ENCODE data around the gene SUGCT.

Gene SUGCT

GRCh38 chr7:40303996-40304395 is 169.2 kb downstream of the SUGCT start:
- DNase-seq (ENCODE audit: extremely low read depth, low read depth): no peak
- TF ChIP-seq, protein P1, sequence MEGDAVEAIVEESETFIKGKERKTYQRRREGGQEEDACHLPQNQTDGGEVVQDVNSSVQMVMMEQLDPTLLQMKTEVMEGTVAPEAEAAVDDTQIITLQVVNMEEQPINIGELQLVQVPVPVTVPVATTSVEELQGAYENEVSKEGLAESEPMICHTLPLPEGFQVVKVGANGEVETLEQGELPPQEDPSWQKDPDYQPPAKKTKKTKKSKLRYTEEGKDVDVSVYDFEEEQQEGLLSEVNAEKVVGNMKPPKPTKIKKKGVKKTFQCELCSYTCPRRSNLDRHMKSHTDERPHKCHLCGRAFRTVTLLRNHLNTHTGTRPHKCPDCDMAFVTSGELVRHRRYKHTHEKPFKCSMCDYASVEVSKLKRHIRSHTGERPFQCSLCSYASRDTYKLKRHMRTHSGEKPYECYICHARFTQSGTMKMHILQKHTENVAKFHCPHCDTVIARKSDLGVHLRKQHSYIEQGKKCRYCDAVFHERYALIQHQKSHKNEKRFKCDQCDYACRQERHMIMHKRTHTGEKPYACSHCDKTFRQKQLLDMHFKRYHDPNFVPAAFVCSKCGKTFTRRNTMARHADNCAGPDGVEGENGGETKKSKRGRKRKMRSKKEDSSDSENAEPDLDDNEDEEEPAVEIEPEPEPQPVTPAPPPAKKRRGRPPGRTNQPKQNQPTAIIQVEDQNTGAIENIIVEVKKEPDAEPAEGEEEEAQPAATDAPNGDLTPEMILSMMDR (IDR thresholded peaks at IDR 0.05; ENCODE audit: low read depth, low read length): no peak

- no peak for DNase-seq (ENCODE audit: extremely low read depth, low read depth)
- TF ChIP-seq, protein P1 (IDR thresholded peaks at IDR 0.05; ENCODE audit: low read depth, low read length): no peak
Measured at GRCh38 chr7:40305229-40305628, 170.4 kb downstream of the SUGCT start.

- TF ChIP-seq, protein P1 (IDR thresholded peaks at IDR 0.05; ENCODE audit: low read depth, low read length): no peak
- no peak for DNase-seq (ENCODE audit: extremely low read depth, low read depth)
Measured at GRCh38 chr7:40306025-40306424, 171.2 kb downstream of the SUGCT start.

DNA sequence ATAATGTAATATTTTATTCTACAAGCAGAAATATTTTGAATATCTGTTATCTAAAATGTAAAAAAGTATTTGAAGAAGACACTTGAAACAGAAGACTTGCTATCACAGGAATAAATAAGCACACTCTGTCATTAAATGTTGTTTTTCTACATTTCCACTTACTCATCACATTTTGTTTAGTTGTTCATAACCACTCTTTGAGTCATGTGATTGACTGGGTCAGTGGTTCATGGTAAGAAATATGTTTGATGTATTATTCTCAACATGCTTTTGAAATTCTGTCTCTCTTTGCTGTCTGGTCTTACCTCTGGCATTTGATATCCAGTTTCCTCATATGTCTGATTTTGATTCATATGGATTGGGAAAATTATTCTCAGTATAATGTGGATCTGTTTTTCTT is 171.8 kb downstream of the SUGCT start:
- no peak for DNase-seq (ENCODE audit: extremely low read depth, low read depth)
- TF ChIP-seq, protein P1 (IDR thresholded peaks at IDR 0.05; ENCODE audit: low read depth, low read length): no peak

- no peak for DNase-seq (ENCODE audit: extremely low read depth, low read depth)
- TF ChIP-seq, protein P1 (IDR thresholded peaks at IDR 0.05; ENCODE audit: low read depth, low read length): no peak
Measured at GRCh38 chr7:40310258-40310657, 175.5 kb downstream of the SUGCT start.

DNA sequence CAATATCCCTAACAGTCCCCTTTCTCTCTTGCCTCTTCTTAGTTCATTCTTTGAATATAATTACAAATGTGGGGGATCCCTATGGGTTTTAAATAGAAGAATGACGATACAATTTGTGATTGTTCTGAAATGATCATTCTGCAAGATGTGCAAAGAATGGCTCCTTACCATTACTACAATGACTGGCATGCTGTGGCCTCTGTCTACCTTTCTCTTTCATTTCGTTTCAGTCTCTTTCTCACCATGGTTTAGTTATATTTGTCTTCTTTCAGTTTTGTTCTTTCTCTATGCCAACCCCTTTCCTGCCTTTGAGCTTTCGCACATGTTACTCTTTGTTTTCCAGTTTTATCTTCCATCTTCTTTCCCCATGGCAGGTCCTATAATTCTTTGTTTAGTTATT is 176.5 kb downstream of the SUGCT start:
- TF ChIP-seq, protein P1 (IDR thresholded peaks at IDR 0.05; ENCODE audit: low read depth, low read length): no peak
- DNase-seq (ENCODE audit: extremely low read depth, low read depth): no peak

- TF ChIP-seq, protein P1 (IDR thresholded peaks at IDR 0.05; ENCODE audit: low read depth, low read length): no peak
- DNase-seq (ENCODE audit: extremely low read depth, low read depth): no peak
Measured at GRCh38 chr7:40315277-40315676, 180.5 kb downstream of the SUGCT start.
